PC-3 (cell line): ENCODE measurements around the gene NEDD4.

Experiments
- CTCF ChIP-seq: fragments of 300-600 bp; sonication (generic); conservative IDR thresholded peaks from 2 replicates; pipeline ENCODE4 v1.5.1; 2017; ENCODE audit warnings: antibody characterized with exemption, low read depth, mild to moderate bottlenecking, low read length
- EZH2 ChIP-seq: fragments of 300-600 bp; sonication (generic); IDR thresholded peaks from one replicate; pipeline ENCODE4 v1.6.1; 2017; ENCODE audit warnings: antibody characterized with exemption, mild to moderate bottlenecking, low read length; ENCODE audit not compliant: unreplicated experiment
- EZH2phosphoT487 ChIP-seq: fragments of 300-600 bp; sonication (generic); IDR thresholded peaks from 2 replicates; pipeline ENCODE4 v1.6.1; 2018; ENCODE audit warnings: mild to moderate bottlenecking, antibody characterized with exemption, low read length, borderline replicate concordance

DNA sequence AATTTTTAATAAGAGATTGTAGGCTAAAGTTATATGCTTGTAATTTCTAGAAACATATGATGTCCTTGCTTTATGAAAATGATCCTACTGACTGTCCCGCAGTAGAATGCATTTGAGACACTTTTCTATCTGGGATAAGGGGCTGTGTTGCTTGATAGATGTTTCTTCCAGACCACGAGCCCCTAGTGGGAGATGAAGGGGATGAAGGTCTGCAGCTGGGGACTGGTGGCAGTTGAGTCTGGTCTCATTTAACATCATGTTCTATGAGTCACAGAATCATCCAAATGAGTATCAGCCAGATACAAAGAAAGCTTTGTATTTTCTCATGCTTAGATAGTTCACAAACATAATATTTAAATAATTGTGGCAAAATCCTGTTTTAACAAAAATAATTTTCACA lies 166.2 kb downstream of the NEDD4 start:
- TF ChIP-seq CTCF, result no peak
- no peak for TF ChIP-seq EZH2
- TF ChIP-seq EZH2phosphoT487, result no peak
